ENCODE measurements around the gene CCDC73.

CCDC73 gene

GRCh38 chr11:32792948-32793475 is 1.4 kb downstream of the CCDC73 start:
- Histone ChIP-seq H3K4me3 (ENCODE audit: low read depth, low read length) (no peak overlapping the region), H3K36me3 (replicated peaks) (no peaks in the 10 kb centered on the region), H3K27me3 (replicated peaks) (no peaks in the 10 kb centered on the region), H3K27ac (no peak overlapping the region)
- peak; percentile 44 for DNase-seq
- peak; percentile 74 for TF ChIP-seq CTCF (IDR thresholded peaks at IDR 0.05; ENCODE audit: low read depth, low read length, missing control alignments)
- in situ Hi-C loops (cut with HindIII; ENCODE audit: low pct_ligation_motif_present, low sequenced_read_pairs): no loop called here

- no peak for TF ChIP-seq CTCF (IDR thresholded peaks at IDR 0.05; ENCODE audit: low read depth, low read length, missing control alignments)
- in situ Hi-C loops (cut with HindIII; ENCODE audit: low pct_ligation_motif_present, low sequenced_read_pairs): no loop called here
- no peak for DNase-seq
- no peaks in the 10 kb centered on the region for H3K27me3 ChIP-seq (replicated peaks)
- no peaks in the 10 kb centered on the region for H3K36me3 ChIP-seq (replicated peaks)
- H3K27ac ChIP-seq: no peak overlapping the region
- no peak overlapping the region for H3K4me3 ChIP-seq (ENCODE audit: low read depth, low read length)
Measured at GRCh38 chr11:32792111-32792947, 2.1 kb downstream of the CCDC73 start.

GRCh38 chr11:32790916-32791315 is 3.5 kb downstream of the CCDC73 start:
- in situ Hi-C loops (cut with HindIII; ENCODE audit: low pct_ligation_motif_present, low sequenced_read_pairs): no loop called here
- TF ChIP-seq CTCF (IDR thresholded peaks at IDR 0.05; ENCODE audit: low read depth, low read length, missing control alignments): no peak
- Histone ChIP-seq H3K36me3 (replicated peaks) (no peaks in the 10 kb centered on the region), H3K4me3 (ENCODE audit: low read depth, low read length) (no peak overlapping the region), H3K27me3 (replicated peaks) (no peaks in the 10 kb centered on the region), H3K27ac (no peak overlapping the region)
- no peak for DNase-seq

- no peak overlapping the region for H3K27ac ChIP-seq
- DNase-seq: no peak
- no peak for TF ChIP-seq CTCF (IDR thresholded peaks at IDR 0.05; ENCODE audit: low read depth, low read length, missing control alignments)
- H3K36me3 ChIP-seq (replicated peaks): no peaks in the 10 kb centered on the region
- H3K4me3 ChIP-seq (ENCODE audit: low read depth, low read length): no peak overlapping the region
- in situ Hi-C loops (cut with HindIII; ENCODE audit: low pct_ligation_motif_present, low sequenced_read_pairs): no loop called here
- H3K27me3 ChIP-seq (replicated peaks): no peaks in the 10 kb centered on the region
Measured at GRCh38 chr11:32786811-32787210, 7.7 kb downstream of the CCDC73 start.

- Histone ChIP-seq H3K27me3 (replicated peaks) (no peaks in the 10 kb centered on the region), H3K4me3 (ENCODE audit: low read depth, low read length) (no peak overlapping the region), H3K36me3 (replicated peaks) (no peaks in the 10 kb centered on the region), H3K27ac (no peak overlapping the region)
- DNase-seq: no peak
- no peak for TF ChIP-seq CTCF (IDR thresholded peaks at IDR 0.05; ENCODE audit: low read depth, low read length, missing control alignments)
- in situ Hi-C loops (cut with HindIII; ENCODE audit: low pct_ligation_motif_present, low sequenced_read_pairs): no loop called here
Measured at GRCh38 chr11:32785262-32785661, 9.2 kb downstream of the CCDC73 start.
